GM18907 (cell line): ENCODE measurements around the gene FYTTD1.

ENCODE experiments used
- ATAC-seq: cut with Tn5 transposase; IDR thresholded peaks from one replicate; pipeline ENCODE4 v1.9.1; 2021; ENCODE audit warnings: mild to moderate bottlenecking, moderate library complexity; ENCODE audit not compliant: unreplicated experiment

FYTTD1 gene

GRCh38 chr3:197833930-197834715 is 84.4 kb downstream of the FYTTD1 start:
- no peak for ATAC-seq

GRCh38 chr3:197835509-197835908 is 85.8 kb downstream of the FYTTD1 start:
- ATAC-seq, result no peak

GRCh38 chr3:197836244-197836643 is 86.6 kb downstream of the FYTTD1 start:
- ATAC-seq, result no peak
